ENCODE data around the gene EYA2.
A peak's percentile ranks its signal among the peaks of the same experiment; 100 is the strongest.
"Not testable (repeated sequence)": the region's sequence is repeated elsewhere in the genome, so short reads cannot be mapped to it uniquely, and the experiment has no call there.

The EYA2 gene

DNA sequence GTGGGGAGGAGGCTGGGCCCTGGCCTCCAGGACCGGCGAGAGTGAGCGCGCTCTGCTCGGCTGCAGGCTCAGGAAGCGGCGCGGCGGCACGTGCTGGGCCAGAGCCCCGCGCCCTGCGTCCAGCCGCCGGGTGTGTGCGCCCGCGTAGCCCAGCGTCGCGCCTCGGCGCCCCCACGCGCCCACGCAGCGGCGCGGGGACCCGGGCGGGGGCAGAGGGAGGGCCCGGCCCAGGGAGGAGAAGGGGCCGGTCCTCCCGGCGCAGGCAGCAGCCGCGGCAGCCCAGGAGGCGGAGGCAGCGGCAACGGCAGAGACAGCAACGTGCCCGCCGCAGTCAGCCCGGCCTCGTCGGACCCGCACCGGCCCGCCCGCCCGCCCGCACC is at the start of gene EYA2:
TSS of gene EYA2 (plus strand) at position 265 of the 380 bp plus-strand sequence. CDS start 95,168 bp downstream, outside the sequence.
- no peak for DNase-seq

GRCh38 chr20:46844965-46845364 is 49.7 kb upstream of the EYA2 start:
- DNase-seq, result no peak

- DNase-seq, result no peak
Measured at GRCh38 chr20:46849269-46849668, 45.4 kb upstream of the EYA2 start.

GRCh38 chr20:46849751-46850150 is 44.9 kb upstream of the EYA2 start:
- DNase-seq, result no peak

DNA sequence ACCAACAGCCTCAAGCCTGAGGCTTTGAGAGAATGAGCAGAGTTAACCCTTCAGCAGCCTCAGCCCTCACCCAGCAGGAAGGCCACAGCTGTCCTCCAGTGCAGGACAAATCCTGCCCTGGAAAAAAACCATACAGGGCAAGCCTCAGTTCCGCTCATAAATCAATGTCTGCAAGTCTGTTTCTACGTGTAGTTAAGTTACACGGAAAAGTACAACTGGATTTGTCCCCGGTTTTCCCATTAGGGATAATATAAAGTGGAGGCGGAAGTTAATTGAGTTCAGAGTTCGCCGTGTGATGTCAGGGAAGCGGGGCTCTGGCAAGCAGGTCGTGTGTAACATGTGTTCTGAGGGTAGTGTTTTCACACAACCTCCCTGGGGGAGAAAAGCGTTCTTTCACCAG is 44.2 kb upstream of the EYA2 start:
- no peak for DNase-seq

DNA sequence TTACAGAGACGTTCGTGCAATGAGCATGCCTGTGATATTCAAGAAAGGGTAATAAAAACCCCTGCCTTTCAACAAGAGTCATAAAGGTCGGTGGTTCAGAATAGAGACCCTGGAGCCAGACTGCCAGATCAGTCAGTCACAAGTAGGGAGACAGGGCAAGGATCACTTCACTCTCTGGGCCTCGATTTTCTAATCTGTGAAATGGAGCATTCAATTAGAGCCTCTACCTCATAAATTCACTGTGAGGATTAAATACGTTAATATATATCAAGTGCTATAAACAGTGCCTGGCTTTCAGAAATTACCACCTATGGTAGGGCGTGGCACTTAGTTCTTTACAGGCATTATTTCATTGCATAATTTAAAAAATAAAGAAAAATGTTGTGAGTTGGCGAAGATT is 43.7 kb upstream of the EYA2 start:
- DNase-seq, result no peak

- no peak for DNase-seq
Measured at GRCh38 chr20:46851746-46852145, 42.9 kb upstream of the EYA2 start.

DNA sequence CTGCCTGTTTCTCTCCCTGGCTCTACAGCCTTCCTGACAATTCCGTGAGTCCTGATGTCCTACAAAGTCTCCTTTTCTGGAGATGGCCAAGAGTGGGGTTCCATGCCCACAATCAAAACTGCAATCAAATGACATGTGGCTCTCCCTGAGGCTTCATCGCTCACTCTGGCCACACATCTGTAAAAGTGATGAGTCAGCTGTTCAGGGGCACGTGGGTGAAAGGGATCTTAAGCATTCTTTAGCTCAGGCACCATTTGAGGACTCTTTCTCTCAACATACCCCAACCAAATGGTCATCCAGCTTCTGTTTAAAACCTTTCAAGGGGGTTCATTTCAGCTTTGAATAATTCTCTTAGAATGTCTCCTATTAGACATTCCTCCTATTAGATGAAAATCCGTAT is 42.3 kb upstream of the EYA2 start:
- no peak for DNase-seq

- DNase-seq, result no peak
Measured at GRCh38 chr20:46853926-46854325, 40.7 kb upstream of the EYA2 start.

DNA sequence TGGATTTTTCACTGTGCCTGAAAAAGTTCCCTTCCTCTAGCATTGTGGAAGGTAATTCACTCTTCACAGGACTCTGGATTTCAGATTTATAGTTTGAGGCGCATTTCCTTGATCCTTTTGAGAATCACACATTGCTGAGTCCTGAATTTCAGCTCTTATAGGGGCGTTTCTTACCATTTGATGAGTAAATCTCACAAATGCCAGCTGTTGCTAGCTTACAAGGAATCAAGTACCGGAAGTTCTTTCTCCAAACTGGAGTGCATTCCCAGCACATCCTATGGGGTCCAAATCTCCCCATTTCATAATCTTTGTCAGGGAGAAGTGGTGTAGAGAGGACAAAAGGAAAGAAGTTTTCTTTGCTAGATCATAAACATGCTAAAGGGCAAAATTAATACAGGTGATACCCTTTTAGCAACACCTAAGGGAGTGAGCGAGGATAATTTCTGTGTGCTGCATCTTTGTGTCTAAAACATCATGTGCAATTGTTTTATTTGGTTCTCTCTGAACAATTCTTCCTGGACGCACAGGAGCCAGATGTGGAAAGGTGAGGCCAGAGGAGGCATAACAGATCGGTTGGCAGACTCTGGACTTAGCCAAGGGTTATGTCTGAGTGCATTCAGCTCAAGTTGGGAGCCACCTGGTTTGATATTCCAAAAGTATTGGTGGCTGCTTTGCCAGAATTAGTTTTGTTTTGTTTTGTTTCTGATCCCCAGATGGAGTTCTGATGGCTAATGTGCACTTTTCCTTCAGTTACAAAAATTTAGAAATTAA is 37.4 kb upstream of the EYA2 start:
- DNase-seq, result no peak

GRCh38 chr20:46865824-46866223 is 28.8 kb upstream of the EYA2 start:
- DNase-seq, result no peak

- DNase-seq, result no peak
Measured at GRCh38 chr20:46870041-46870440, 24.6 kb upstream of the EYA2 start.

DNA sequence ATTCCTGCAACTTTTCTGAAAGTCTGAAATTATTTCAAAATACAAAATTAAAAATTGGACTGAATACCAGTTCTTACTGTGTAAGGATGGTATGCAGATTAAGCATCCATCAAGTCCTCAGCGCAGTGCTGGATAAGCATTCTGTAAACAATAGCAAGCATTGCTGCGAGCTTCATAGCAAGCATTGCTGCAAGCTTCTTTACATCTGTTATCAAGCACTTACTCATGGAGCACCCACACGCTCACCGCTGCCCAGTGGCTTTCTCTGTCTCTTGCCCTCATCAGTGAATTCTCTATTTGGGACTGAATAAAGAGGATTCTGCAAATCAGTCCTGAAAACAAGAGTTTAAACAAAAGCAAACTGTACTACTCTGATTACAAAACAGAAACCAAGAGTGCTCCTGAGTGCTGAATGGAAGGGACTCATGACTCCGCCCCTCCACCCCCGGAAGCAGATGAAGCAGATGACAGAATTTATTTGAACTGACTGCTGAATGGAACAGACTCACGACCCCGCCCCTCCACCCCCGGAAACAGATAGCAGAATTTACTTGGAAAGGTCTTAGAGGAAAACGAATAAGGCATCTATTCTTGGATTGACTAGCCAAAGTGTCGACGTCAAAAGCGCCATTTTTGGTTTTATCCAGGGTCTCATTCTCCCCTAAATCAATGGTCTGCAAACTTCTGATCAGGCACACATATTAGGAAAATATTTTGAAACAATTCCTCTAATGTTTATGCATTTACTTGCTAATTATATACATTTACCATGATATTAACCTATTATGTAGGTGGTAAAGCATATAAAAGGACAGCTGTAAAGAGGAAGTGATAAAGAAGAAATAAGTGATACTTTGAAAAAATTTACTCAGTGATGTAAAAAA is 22.1 kb upstream of the EYA2 start:
- peak in 1 of 2 donors; percentile 2 for DNase-seq

- no peak for DNase-seq
Measured at GRCh38 chr20:46875059-46875458, 19.6 kb upstream of the EYA2 start.

DNA sequence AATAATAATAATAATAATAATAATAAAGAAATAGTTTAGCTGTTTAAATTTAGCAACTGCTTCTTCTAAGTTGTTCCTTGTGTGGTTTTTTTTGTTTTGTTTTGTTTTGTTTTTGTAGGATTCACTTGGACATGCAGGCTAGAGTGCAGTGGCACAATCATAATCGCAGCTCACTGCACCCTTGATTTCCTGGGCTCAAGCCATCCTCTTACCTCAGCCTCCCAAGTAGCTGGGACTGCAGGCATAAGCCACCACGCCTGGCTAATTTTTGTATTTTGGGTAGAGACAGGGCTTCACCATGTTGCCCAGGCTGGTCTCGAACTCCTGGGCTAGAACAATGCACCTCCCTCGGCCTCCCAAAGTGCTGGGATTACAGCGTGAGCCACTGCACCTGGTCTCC is 15.3 kb upstream of the EYA2 start:
- no peak for DNase-seq

DNA sequence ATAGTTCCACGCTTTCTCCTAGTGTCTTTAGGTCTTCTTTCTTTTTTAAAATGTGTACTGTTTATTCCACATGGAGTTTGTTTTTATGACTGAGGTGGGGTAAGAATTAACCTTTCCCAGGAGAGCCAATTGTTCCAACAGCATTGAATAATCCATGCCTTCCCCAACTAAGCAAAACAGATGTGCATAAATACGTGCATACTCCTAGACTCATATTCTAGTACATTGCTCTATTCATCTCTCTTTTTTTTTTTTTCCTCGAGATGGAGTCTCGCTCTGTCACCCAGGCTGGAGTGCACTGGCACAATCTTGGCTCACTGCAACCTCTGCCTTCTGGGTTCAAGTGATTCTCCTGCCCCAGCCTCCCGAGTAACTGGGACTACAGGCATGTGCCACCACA is 14.7 kb upstream of the EYA2 start:
- DNase-seq, result not testable (repeated sequence)

DNA sequence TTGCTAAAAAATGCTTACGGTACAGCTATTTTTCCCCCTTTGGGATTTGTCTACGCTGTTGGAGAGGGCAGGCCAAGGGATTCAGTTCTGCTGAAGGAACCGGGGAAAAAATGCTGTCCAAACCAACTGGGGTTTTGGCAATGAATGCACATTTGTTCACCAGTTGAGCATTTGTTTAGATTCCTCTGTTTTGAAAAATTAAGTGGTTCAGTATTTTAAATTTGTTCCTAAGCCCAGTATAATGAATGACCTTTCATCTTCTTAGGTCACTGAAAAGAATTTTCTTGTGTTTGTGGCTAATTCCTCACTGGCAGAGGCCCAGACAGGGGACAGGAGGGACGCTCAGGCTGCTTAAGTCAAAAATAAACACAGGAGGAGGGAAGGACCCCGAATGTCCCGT is 10.8 kb upstream of the EYA2 start:
- DNase-seq, result no peak

DNA sequence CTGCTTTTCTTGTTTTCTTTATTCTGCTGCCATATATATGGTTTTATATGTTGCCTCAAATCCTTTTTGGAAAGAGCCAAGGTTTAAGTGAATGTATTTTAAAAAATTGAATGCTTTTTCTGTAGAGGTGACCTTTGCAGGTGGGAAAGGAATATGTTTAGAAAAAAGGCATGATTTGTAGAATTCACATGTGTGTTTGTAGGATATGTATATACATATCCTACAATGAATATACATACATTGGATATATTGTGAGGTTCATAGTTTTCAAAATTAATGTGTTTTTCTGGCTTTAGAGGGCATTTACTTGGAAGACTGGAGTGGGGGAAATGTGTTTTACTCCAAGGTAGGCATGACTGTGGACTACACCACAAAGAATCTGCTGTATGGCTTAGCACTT is 4.0 kb upstream of the EYA2 start:
- no peak for DNase-seq

- no peak for DNase-seq
Measured at GRCh38 chr20:46893051-46893450, 1.6 kb upstream of the EYA2 start.

GRCh38 chr20:46893877-46894578 is 615 bp upstream of the EYA2 start:
- DNase-seq, result no peak

- peak in 1 of 2 donors; percentile 1 for DNase-seq
Measured at GRCh38 chr20:46894971-46895905, 595 bp downstream of the EYA2 start.

DNA sequence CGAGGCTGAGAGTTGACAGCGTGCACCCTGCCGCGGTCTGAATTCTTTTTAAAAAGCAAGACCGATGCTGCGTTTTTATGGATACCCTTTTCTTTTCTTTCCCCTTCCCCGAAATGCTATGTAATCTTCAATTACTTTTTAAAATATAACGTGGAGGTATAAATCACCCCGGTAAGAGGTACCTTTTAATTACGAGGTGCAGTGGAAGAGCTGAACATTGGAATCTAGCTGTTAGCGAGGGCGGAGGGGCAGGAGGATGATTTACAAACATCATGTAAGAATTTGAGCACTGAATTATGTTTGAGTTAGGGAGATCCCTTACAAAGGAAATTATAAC is 1.2 kb downstream of the EYA2 start:
- no peak for DNase-seq

Data from inflammatory macrophage treated with lipopolysaccharide for 1 hour (primary cell).